Type B pancreatic cell (in vitro differentiated cells): ENCODE results near the gene KCNE5. TPM values are rescaled to one million over a fixed set of nuclear protein-coding genes. Genes with fewer than 3 reads are reported as not detected.
A peak's percentile ranks its signal among the peaks of the same experiment; 100 is the strongest.
"Not testable (repeated sequence)": the region's sequence is repeated elsewhere in the genome, so short reads cannot be mapped to it uniquely, and the experiment has no call there.

Experiments
- DNase-seq: peaks from one replicate; pipeline ENCODE4 v3.0.0; 2021; ENCODE audit warnings: mixed read lengths; ENCODE audit not compliant: unreplicated experiment; ENCODE audit errors: extremely low spot score
- H3K27ac Mint-ChIP-seq: 2 replicates; pipeline ENCODE4 v1.8.0; 2021; ENCODE audit warnings: mild to moderate bottlenecking, mixed read lengths
- H3K27me3 Mint-ChIP-seq: 2 replicates; pipeline ENCODE4 v1.8.0; 2021; ENCODE audit warnings: mixed read lengths
- H3K36me3 Mint-ChIP-seq: 2 replicates; pipeline ENCODE4 v1.8.0; 2021; ENCODE audit warnings: mixed read lengths
- H3K4me1 Mint-ChIP-seq: one replicate; pipeline ENCODE4 v1.8.0; 2021; ENCODE audit warnings: mixed read lengths; ENCODE audit not compliant: unreplicated experiment
- H3K4me3 Mint-ChIP-seq: 2 replicates; pipeline ENCODE4 v1.8.0; 2021; ENCODE audit warnings: mild to moderate bottlenecking, mixed read lengths
- H3K9me3 Mint-ChIP-seq: 2 replicates; pipeline ENCODE4 v1.8.0; 2021; ENCODE audit warnings: mixed read lengths
- total RNA-seq: library from RNA; stranded (reverse); gene quantifications from 2 replicates; pipeline ENCODE4 v1.2.1, GENCODE V29; 2021; ENCODE audit warnings: low replicate concordance
- TF ChIP-seq, protein P1 (sequence below): fragments of 200-600 bp; sonication (generic); conservative IDR thresholded peaks from 2 replicates; pipeline ENCODE4 v1.5.0; 2021; ENCODE audit warnings: antibody characterized with exemption, mild to moderate bottlenecking

KCNE5 gene
- total RNA-seq, 1 donor from 2014 or later, result 1.7 TPM

DNA sequence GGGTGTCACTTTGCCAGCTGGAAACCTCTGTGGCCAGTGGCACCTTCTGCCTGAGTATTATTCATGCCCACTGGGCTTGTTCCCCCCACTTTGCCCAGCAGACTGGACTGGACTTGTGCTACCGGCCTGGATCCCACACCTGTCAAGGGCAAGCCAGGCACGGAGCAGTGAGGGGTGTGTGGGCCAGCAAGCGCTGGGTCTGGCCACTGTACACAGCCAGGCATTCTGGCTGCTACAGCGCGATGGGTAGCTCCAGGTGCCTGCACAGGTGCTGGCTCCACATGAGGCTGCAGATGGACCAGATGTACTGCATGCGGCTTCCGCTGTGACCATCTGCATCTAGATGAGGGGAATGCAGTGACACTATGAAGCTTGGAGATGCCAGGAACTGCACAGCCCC, 39.5 kb downstream of the KCNE5 start:
- TF ChIP-seq, protein P1, sequence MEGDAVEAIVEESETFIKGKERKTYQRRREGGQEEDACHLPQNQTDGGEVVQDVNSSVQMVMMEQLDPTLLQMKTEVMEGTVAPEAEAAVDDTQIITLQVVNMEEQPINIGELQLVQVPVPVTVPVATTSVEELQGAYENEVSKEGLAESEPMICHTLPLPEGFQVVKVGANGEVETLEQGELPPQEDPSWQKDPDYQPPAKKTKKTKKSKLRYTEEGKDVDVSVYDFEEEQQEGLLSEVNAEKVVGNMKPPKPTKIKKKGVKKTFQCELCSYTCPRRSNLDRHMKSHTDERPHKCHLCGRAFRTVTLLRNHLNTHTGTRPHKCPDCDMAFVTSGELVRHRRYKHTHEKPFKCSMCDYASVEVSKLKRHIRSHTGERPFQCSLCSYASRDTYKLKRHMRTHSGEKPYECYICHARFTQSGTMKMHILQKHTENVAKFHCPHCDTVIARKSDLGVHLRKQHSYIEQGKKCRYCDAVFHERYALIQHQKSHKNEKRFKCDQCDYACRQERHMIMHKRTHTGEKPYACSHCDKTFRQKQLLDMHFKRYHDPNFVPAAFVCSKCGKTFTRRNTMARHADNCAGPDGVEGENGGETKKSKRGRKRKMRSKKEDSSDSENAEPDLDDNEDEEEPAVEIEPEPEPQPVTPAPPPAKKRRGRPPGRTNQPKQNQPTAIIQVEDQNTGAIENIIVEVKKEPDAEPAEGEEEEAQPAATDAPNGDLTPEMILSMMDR, result no peak
- H3K36me3 Mint-ChIP-seq, result no peaks in the 10 kb centered on the region
- no peaks in the 10 kb centered on the region for H3K4me1 Mint-ChIP-seq
- no peak for DNase-seq
- no peak overlapping the region for H3K27ac Mint-ChIP-seq
- H3K9me3 Mint-ChIP-seq, result no peaks in the 10 kb centered on the region
- H3K27me3 Mint-ChIP-seq, result peaks cover 4% of the 10 kb centered on the region
- H3K4me3 Mint-ChIP-seq, result no peak overlapping the region

DNA sequence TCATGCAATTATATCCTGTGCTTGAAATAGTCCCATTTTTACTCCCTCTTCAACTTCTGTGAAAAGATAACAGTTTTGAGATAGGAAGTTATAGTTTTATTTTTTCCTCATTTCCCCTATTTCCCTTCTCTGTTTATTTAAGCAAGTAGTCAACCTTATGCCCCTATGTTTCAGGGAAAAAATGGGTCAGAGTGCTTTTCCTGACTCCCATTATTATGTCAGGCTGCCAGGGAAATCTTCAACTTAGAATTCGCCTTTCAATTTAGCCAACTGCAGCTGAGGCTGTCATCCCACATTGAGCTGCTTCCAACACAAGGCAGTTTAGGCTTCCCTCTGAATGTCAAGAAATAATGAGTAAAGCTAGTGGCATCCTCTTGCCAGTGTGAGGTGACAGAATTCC, 46.1 kb downstream of the KCNE5 start:
- Mint-ChIP-seq H3K36me3 (peaks cover 6% of the 10 kb centered on the region), H3K4me1 (no peaks in the 10 kb centered on the region), H3K27me3 (no peaks in the 10 kb centered on the region), H3K27ac (no peak overlapping the region), H3K4me3 (no peak overlapping the region), H3K9me3 (peaks cover 18% of the 10 kb centered on the region)
- no peak for DNase-seq
- TF ChIP-seq, protein P1, result no peak

- Mint-ChIP-seq H3K9me3 (peaks cover 20% of the 10 kb centered on the region), H3K27me3 (no peaks in the 10 kb centered on the region), H3K4me1 (no peaks in the 10 kb centered on the region), H3K4me3 (no peak overlapping the region), H3K36me3 (peaks cover 6% of the 10 kb centered on the region), H3K27ac (peak overlapping the region; percentile 95)
- TF ChIP-seq, protein P1, result no peak
- no peak for DNase-seq
Measured at GRCh38 chrX:109577055-109577454, 47.9 kb downstream of the KCNE5 start.

- H3K4me1 Mint-ChIP-seq, DNase-seq, H3K36me3 Mint-ChIP-seq, H3K27me3 Mint-ChIP-seq: not testable (repeated sequence)
- peak overlapping the region; percentile 95 for H3K27ac Mint-ChIP-seq
- H3K9me3 Mint-ChIP-seq, result peaks cover 24% of the 10 kb centered on the region
- H3K4me3 Mint-ChIP-seq, result peak overlapping the region; percentile 45
Measured at GRCh38 chrX:109576083-109576482, 48.9 kb downstream of the KCNE5 start.

Other genes starting within 250 kb of the KCNE5 start
- 0.39 TPM in 1 of 2 replicates, not detected in the other for gene GUCY2F, start 143.1 kb downstream of the KCNE5 start, total RNA-seq
- gene NXT2, start 88.3 kb downstream of the KCNE5 start, total RNA-seq, result 13.4 and 27.6 TPM in 2 replicates
- 24.7 and 42.9 TPM in 2 replicates for gene ACSL4, start 108.1 kb upstream of the KCNE5 start, total RNA-seq